HFFc6 (cell line): ENCODE measurements around the gene P2RX3. TPM values are rescaled to one million over a fixed set of nuclear protein-coding genes. Genes with fewer than 3 reads are reported as not detected.

ENCODE experiments used
- DNase-seq: peaks from one replicate; pipeline ENCODE4 v3.0.0-alpha.2; 2018
- H3K27ac Mint-ChIP-seq: 2 replicates; pipeline ENCODE4 v1.8.0; 2020; ENCODE audit warnings: mild to moderate bottlenecking, mixed read lengths
- H3K27me3 Mint-ChIP-seq: 2 replicates; pipeline ENCODE4 v1.8.0; 2021; ENCODE audit warnings: mild to moderate bottlenecking, moderate library complexity, mixed read lengths; ENCODE audit not compliant: insufficient read depth
- H3K36me3 Mint-ChIP-seq: 2 replicates; pipeline ENCODE4 v1.8.0; 2021; ENCODE audit warnings: low read depth, mixed read lengths
- H3K4me1 Mint-ChIP-seq: 2 replicates; pipeline ENCODE4 v1.8.0; 2020; ENCODE audit warnings: low read depth, mixed read lengths
- H3K4me3 Mint-ChIP-seq: 2 replicates; pipeline ENCODE4 v1.8.0; 2020; ENCODE audit warnings: mild to moderate bottlenecking, moderate library complexity, mixed read lengths
- H3K9me3 Mint-ChIP-seq: 2 replicates; pipeline ENCODE4 v1.8.0; 2020; ENCODE audit warnings: mild to moderate bottlenecking, mixed read lengths
- total RNA-seq, 6 experiments: library from RNA; stranded (reverse); fragmentation: NEBNext Ultra II Directional; extraction: Animal tissue kit (Norgen Biotek cat#: 25700); gene quantifications; 2 replicates in 1 of 6; 3 replicates in 5 of 6; pipeline ENCODE4 v1.2.3, GENCODE V29; 2021
- TF ChIP-seq, protein P1 (sequence below): fragments of 200-600 bp; sonication (generic); IDR thresholded peaks from 2 replicates; pipeline ENCODE4 v1.5.0; 2021; ENCODE audit warnings: antibody characterized with exemption, mild to moderate bottlenecking

P2RX3 gene
- total RNA-seq, 6 experiments from 2014 or later = not detected

DNA sequence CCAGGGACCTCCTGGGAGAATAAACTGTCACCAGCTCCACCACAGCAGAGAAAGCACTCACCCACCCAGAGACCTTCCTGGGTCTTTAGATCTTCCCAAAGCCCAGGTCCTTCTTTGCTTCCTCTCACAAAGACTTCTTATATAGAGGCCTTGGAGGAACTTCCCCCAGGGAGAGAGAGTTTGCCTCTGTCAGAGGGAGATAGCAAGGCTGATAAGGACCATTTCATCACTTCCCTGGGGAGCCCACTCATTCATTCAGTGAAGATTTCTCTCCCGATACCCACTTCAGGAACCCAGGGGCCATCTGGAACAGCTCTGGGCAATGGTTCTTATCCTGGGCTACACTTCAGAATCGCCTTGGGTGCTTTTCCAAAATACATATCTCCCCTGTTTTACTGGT, 52.4 kb downstream of the P2RX3 start, which contains the start of gene PRG2:
TSS of gene PRG2 (minus strand) at position 116 of the 400 bp plus-strand sequence. CDS start 706 bp downstream, outside the sequence.
- Mint-ChIP-seq H3K4me1 (no peaks in the 10 kb centered on the region), H3K9me3 (no peaks in the 10 kb centered on the region), H3K4me3 (no peak within 1 kb of the TSS), H3K27me3 (peaks cover 50% of the 10 kb centered on the region), H3K36me3 (no peaks in the 10 kb centered on the region), H3K27ac (no peak within 1 kb of the TSS)
- TF ChIP-seq, protein P1, sequence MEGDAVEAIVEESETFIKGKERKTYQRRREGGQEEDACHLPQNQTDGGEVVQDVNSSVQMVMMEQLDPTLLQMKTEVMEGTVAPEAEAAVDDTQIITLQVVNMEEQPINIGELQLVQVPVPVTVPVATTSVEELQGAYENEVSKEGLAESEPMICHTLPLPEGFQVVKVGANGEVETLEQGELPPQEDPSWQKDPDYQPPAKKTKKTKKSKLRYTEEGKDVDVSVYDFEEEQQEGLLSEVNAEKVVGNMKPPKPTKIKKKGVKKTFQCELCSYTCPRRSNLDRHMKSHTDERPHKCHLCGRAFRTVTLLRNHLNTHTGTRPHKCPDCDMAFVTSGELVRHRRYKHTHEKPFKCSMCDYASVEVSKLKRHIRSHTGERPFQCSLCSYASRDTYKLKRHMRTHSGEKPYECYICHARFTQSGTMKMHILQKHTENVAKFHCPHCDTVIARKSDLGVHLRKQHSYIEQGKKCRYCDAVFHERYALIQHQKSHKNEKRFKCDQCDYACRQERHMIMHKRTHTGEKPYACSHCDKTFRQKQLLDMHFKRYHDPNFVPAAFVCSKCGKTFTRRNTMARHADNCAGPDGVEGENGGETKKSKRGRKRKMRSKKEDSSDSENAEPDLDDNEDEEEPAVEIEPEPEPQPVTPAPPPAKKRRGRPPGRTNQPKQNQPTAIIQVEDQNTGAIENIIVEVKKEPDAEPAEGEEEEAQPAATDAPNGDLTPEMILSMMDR = no peak
- DNase-seq = no peak

DNA sequence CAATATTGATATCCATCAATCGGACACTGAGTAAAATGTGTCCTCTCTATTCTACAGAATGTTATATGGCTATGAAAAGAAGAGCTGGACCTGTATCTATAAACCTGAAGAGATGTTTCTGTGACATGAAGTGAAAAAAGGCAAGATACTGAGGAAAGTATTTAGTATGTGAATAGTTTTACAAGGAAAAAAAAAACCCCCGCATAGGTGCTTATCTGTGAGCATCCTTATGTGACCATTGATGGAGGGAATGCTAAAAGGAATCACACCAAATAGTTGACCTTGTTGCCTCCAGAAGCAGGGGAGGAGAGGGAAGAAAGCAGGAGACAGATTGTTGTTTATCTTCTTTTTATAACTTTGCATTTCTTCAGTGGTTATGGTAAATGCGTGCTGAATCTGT, 53.0 kb downstream of the P2RX3 start:
- no peak overlapping the region for H3K4me3 Mint-ChIP-seq
- TF ChIP-seq, protein P1 = no peak
- no peaks in the 10 kb centered on the region for H3K9me3 Mint-ChIP-seq
- no peak overlapping the region for H3K27ac Mint-ChIP-seq
- no peak for DNase-seq
- H3K27me3 Mint-ChIP-seq = peaks cover 49% of the 10 kb centered on the region
- H3K36me3 Mint-ChIP-seq = no peaks in the 10 kb centered on the region
- H3K4me1 Mint-ChIP-seq = no peaks in the 10 kb centered on the region

DNA sequence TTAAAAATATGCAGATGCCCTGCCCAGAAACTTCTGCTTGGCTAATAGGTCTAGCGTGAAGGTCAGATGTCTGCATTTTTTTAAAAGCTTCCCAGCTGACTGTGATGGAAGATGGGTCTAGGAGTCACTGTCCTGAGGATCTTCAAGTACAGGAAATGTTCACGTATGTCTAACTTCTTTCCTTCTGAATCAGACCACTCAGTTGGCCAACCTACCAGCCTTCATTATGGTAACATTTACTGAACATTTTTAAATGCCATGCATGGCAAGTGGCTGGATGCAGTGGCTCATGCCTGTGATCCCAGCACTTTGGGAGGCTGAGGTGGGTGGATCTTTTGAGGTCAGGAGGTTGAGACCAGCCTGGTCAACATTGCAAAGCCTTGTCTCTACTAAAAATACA, 53.4 kb downstream of the P2RX3 start:
- Mint-ChIP-seq H3K4me3 (no peak overlapping the region), H3K9me3 (no peaks in the 10 kb centered on the region), H3K36me3 (no peaks in the 10 kb centered on the region), H3K27me3 (peaks cover 45% of the 10 kb centered on the region), H3K27ac (no peak overlapping the region), H3K4me1 (no peaks in the 10 kb centered on the region)
- no peak for DNase-seq
- TF ChIP-seq, protein P1 = no peak

DNA sequence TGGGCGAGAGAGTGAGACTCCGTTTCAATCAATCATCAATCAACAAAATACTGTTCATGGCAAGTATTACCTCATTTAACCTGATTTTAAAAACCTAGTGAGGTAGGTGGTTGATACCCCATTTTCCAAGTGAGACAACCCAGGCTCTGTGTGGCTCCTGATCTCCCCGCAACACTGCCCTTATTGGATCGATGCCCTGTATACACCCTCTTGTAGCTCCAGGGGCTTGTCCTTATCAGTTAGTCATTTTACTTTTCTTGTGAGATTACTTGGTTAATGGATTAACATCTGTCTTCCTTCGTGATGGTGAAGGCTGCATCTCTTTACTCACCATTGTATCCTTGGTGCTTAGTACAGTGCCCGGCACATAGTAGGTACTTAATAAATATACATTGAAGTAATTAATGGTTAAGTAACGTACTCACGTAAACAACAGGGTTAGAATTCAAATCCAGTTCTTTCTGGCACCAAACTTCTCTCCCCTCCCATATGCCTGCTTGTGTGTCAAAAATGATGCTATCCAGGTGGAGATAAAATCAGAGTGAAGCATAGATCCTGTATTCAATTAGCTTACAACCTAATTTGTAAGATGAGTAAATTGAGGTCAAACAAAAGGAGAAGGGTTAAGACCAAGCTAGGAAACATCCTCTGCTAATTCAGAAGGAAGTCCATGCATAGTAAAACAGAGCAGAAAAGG, 54.1 kb downstream of the P2RX3 start:
- H3K4me3 Mint-ChIP-seq = no peak overlapping the region
- TF ChIP-seq, protein P1 = no peak
- H3K27me3 Mint-ChIP-seq = peaks cover 38% of the 10 kb centered on the region
- no peaks in the 10 kb centered on the region for H3K36me3 Mint-ChIP-seq
- DNase-seq = no peak
- H3K9me3 Mint-ChIP-seq = no peaks in the 10 kb centered on the region
- no peaks in the 10 kb centered on the region for H3K4me1 Mint-ChIP-seq
- H3K27ac Mint-ChIP-seq = no peak overlapping the region

DNA sequence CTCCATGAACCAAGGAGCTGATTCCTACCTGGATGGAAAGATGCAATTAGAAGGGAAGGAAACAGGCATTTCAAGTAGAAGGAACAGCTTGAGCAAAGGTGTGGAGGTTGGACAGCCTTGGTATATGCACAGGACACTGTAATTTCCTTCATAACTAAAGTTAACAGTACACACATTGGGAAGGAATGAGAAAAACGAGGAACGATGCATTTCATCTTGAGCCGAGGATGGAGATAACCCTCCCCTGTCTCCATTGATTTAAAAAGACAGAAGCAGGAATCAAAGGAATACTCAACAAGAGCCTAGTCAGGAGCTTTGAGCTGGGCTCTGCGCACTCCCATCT, 54.6 kb downstream of the P2RX3 start:
- TF ChIP-seq, protein P1 = no peak
- Mint-ChIP-seq H3K27me3 (peaks cover 34% of the 10 kb centered on the region), H3K4me1 (no peaks in the 10 kb centered on the region), H3K27ac (no peak overlapping the region), H3K9me3 (no peaks in the 10 kb centered on the region), H3K36me3 (no peaks in the 10 kb centered on the region), H3K4me3 (no peak overlapping the region)
- DNase-seq = no peak
